HEK293 (cell line): ENCODE measurements around the gene PPIL3.

Experiments
- FEZF1 ChIP-seq: fragments of 450-650 bp; formaldehyde crosslinking; IDR thresholded peaks from 2 replicates; pipeline ENCODE4 v1.5.1; 2016; ENCODE audit warnings: missing biosample characterization, missing genetic modification characterization
- KLF9 ChIP-seq: fragments of 450-650 bp; formaldehyde crosslinking; IDR thresholded peaks from 2 replicates; pipeline ENCODE4 v1.5.1; 2016; ENCODE audit warnings: missing biosample characterization, missing genetic modification characterization, low read depth
- SCRT1 ChIP-seq: fragments of 450-650 bp; formaldehyde crosslinking; IDR thresholded peaks from 2 replicates; pipeline ENCODE4 v1.5.1; 2016; ENCODE audit warnings: missing biosample characterization, missing genetic modification characterization, borderline replicate concordance
- SP2 ChIP-seq: fragments of 450-650 bp; formaldehyde crosslinking; IDR thresholded peaks from 2 replicates; pipeline ENCODE4 v1.5.1; 2016; ENCODE audit warnings: missing biosample characterization, missing genetic modification characterization
- YY2 ChIP-seq: fragments of 450-650 bp; formaldehyde crosslinking; IDR thresholded peaks from 2 replicates; pipeline ENCODE4 v1.5.1; 2016; ENCODE audit warnings: missing biosample characterization, missing genetic modification characterization
- ZNF10 ChIP-seq: fragments of 450-650 bp; formaldehyde crosslinking; IDR thresholded peaks from 2 replicates; pipeline ENCODE4 v1.5.1; 2017; ENCODE audit warnings: missing biosample characterization, missing genetic modification characterization
- ZNF2 ChIP-seq: fragments of 450-650 bp; formaldehyde crosslinking; IDR thresholded peaks from 2 replicates; pipeline ENCODE4 v1.5.1; 2016; ENCODE audit warnings: missing biosample characterization, missing genetic modification characterization
- ZNF239 ChIP-seq: fragments of 450-650 bp; formaldehyde crosslinking; IDR thresholded peaks from 2 replicates; pipeline ENCODE4 v1.5.1; 2016; ENCODE audit warnings: missing biosample characterization, missing genetic modification characterization
- ZNF311 ChIP-seq: fragments of 450-650 bp; formaldehyde crosslinking; IDR thresholded peaks from 2 replicates; pipeline ENCODE4 v1.5.1; 2017; ENCODE audit warnings: missing biosample characterization, missing genetic modification characterization, borderline replicate concordance
- ZNF426 ChIP-seq: fragments of 450-650 bp; formaldehyde crosslinking; IDR thresholded peaks from 2 replicates; pipeline ENCODE4 v1.5.1; 2017; ENCODE audit warnings: missing biosample characterization, missing genetic modification characterization, mild to moderate bottlenecking, inconsistent platforms, moderate library complexity
- ZNF433 ChIP-seq: fragments of 450-650 bp; formaldehyde crosslinking; IDR thresholded peaks from 2 replicates; pipeline ENCODE4 v1.5.1; 2016; ENCODE audit warnings: missing biosample characterization, missing genetic modification characterization, low read depth
- ZNF521 ChIP-seq: fragments of 450-650 bp; formaldehyde crosslinking; IDR thresholded peaks from 2 replicates; pipeline ENCODE4 v1.5.1; 2017; ENCODE audit warnings: missing biosample characterization, mild to moderate bottlenecking, missing genetic modification characterization
- ZNF585B ChIP-seq: fragments of 450-650 bp; formaldehyde crosslinking; IDR thresholded peaks from 2 replicates; pipeline ENCODE4 v1.5.1; 2016; ENCODE audit warnings: missing biosample characterization, missing genetic modification characterization
- ZNF624 ChIP-seq: fragments of 450-650 bp; formaldehyde crosslinking; IDR thresholded peaks from 2 replicates; pipeline ENCODE4 v1.5.1; 2017; ENCODE audit warnings: missing biosample characterization, missing genetic modification characterization
- TF ChIP-seq, protein P1 (sequence below): fragments of 450-650 bp; formaldehyde crosslinking; IDR thresholded peaks from 2 replicates; pipeline ENCODE4 v1.5.1; 2016; ENCODE audit warnings: missing biosample characterization, missing genetic modification characterization
- TF ChIP-seq, protein P2 (sequence below): fragments of 450-650 bp; formaldehyde crosslinking; conservative IDR thresholded peaks from 2 replicates; pipeline ENCODE4 v1.5.1; 2016; ENCODE audit warnings: low read depth, missing biosample characterization, missing genetic modification characterization
- TF ChIP-seq, protein P3 (sequence below): fragments of 450-650 bp; formaldehyde crosslinking; IDR thresholded peaks from 2 replicates; pipeline ENCODE4 v1.5.1; 2016; ENCODE audit warnings: missing biosample characterization, missing genetic modification characterization
- TF ChIP-seq, protein P4 (sequence below): fragments of 450-650 bp; formaldehyde crosslinking; IDR thresholded peaks from 2 replicates; pipeline ENCODE4 v1.5.1; 2017; ENCODE audit warnings: missing biosample characterization, missing genetic modification characterization
- TF ChIP-seq, protein P5 (sequence below): fragments of 450-650 bp; formaldehyde crosslinking; IDR thresholded peaks from 2 replicates; pipeline ENCODE4 v1.5.1; 2016; ENCODE audit warnings: missing biosample characterization, missing genetic modification characterization, borderline replicate concordance
- TF ChIP-seq, protein P6 (sequence below): fragments of 450-650 bp; formaldehyde crosslinking; IDR thresholded peaks from 2 replicates; pipeline ENCODE4 v1.5.1; 2016; ENCODE audit warnings: missing biosample characterization, missing genetic modification characterization, borderline replicate concordance
- TF ChIP-seq, protein P7 (sequence below): fragments of 450-650 bp; formaldehyde crosslinking; IDR thresholded peaks from 2 replicates; pipeline ENCODE4 v1.5.1; 2016; ENCODE audit warnings: missing biosample characterization, missing genetic modification characterization

PPIL3 gene

DNA sequence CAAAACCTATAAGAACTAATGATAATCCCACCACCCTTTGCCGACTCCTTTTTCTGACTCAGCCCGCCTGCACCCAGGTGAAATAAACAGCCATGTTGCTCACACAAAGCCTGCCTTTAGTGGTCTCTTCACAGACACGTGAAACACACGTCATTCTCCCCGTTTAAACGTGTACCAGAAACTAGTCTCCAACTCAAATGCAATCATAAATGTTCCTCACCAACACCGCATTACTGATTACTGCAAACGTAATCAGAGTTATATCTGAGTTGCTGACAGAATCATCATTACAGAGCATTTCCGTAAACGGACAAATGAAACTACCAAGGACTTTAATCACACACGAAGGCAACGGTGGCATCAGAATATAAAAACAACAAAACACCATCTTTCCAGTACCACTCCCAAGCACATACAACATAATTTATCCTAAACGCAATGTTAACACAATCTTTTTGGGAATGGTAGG, 26.3 kb downstream of the PPIL3 start (continued):
- TF ChIP-seq FEZF1 (tag by site-specific recombination) (0 out of 2 replicates have a peak, but pooled peaks have one; percentile 26), ZNF426 (tag by site-specific recombination) (no peak), ZNF624 (tag by site-specific recombination) (no peak), ZNF311 (tag by site-specific recombination) (no peak), ZNF239 (tag by site-specific recombination) (no peak), ZNF10 (peak; percentile 54; the same call in 1 of the 2 replicates), ZNF433 (no peak), KLF9 (no peak), SCRT1 (tag by site-specific recombination) (no peak), SP2 (tag by site-specific recombination) (peak; percentile 48; the same call in 1 of the 2 replicates), ZNF521 (tag by site-specific recombination) (no peak), ZNF2 (0 out of 2 replicates have a peak, but pooled peaks have one; percentile 31), ZNF585B (tag by site-specific recombination) (no peak), YY2 (tag by site-specific recombination) (no peak)
- TF ChIP-seq, protein P1, sequence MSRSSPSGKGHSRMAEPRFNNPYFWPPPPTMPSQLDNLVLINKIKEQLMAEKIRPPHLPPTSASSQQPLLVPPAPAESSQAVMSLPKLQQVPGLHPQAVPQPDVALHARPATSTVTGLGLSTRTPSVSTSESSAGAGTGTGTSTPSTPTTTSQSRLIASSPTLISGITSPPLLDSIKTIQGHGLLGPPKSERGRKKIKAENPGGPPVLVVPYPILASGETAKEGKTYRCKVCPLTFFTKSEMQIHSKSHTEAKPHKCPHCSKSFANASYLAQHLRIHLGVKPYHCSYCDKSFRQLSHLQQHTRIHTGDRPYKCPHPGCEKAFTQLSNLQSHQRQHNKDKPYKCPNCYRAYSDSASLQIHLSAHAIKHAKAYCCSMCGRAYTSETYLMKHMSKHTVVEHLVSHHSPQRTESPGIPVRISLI (tag by site-specific recombination) = no peak
- TF ChIP-seq, protein P2, sequence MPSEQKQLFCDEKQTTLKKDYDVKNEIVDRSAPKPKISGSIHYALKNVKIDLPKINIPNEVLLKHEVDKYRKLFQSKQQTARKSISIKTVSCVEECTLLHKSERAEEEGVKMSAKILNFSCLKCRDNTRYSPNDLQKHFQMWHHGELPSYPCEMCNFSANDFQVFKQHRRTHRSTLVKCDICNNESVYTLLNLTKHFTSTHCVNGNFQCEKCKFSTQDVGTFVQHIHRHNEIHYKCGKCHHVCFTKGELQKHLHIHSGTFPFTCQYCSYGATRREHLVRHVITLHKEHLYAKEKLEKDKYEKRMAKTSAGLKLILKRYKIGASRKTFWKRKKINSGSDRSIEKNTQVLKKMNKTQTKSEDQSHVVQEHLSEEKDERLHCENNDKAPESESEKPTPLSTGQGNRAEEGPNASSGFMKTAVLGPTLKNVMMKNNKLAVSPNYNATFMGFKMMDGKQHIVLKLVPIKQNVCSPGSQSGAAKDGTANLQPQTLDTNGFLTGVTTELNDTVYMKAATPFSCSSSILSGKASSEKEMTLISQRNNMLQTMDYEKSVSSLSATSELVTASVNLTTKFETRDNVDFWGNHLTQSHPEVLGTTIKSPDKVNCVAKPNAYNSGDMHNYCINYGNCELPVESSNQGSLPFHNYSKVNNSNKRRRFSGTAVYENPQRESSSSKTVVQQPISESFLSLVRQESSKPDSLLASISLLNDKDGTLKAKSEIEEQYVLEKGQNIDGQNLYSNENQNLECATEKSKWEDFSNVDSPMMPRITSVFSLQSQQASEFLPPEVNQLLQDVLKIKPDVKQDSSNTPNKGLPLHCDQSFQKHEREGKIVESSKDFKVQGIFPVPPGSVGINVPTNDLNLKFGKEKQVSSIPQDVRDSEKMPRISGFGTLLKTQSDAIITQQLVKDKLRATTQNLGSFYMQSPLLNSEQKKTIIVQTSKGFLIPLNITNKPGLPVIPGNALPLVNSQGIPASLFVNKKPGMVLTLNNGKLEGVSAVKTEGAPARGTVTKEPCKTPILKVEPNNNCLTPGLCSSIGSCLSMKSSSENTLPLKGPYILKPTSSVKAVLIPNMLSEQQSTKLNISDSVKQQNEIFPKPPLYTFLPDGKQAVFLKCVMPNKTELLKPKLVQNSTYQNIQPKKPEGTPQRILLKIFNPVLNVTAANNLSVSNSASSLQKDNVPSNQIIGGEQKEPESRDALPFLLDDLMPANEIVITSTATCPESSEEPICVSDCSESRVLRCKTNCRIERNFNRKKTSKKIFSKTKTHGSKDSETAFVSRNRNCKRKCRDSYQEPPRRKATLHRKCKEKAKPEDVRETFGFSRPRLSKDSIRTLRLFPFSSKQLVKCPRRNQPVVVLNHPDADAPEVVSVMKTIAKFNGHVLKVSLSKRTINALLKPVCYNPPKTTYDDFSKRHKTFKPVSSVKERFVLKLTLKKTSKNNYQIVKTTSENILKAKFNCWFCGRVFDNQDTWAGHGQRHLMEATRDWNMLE (tag by site-specific recombination) = no peak
- TF ChIP-seq, protein P3, sequence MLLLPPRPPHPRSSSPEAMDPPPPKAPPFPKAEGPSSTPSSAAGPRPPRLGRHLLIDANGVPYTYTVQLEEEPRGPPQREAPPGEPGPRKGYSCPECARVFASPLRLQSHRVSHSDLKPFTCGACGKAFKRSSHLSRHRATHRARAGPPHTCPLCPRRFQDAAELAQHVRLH (tag by site-specific recombination) = no peak
- TF ChIP-seq, protein P4, sequence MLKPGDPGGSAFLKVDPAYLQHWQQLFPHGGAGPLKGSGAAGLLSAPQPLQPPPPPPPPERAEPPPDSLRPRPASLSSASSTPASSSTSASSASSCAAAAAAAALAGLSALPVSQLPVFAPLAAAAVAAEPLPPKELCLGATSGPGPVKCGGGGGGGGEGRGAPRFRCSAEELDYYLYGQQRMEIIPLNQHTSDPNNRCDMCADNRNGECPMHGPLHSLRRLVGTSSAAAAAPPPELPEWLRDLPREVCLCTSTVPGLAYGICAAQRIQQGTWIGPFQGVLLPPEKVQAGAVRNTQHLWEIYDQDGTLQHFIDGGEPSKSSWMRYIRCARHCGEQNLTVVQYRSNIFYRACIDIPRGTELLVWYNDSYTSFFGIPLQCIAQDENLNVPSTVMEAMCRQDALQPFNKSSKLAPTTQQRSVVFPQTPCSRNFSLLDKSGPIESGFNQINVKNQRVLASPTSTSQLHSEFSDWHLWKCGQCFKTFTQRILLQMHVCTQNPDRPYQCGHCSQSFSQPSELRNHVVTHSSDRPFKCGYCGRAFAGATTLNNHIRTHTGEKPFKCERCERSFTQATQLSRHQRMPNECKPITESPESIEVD (tag by site-specific recombination) = peak; percentile 83
- TF ChIP-seq, protein P5, sequence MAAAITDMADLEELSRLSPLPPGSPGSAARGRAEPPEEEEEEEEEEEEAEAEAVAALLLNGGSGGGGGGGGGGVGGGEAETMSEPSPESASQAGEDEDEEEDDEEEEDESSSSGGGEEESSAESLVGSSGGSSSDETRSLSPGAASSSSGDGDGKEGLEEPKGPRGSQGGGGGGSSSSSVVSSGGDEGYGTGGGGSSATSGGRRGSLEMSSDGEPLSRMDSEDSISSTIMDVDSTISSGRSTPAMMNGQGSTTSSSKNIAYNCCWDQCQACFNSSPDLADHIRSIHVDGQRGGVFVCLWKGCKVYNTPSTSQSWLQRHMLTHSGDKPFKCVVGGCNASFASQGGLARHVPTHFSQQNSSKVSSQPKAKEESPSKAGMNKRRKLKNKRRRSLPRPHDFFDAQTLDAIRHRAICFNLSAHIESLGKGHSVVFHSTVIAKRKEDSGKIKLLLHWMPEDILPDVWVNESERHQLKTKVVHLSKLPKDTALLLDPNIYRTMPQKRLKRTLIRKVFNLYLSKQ = no peak
- TF ChIP-seq, protein P6, sequence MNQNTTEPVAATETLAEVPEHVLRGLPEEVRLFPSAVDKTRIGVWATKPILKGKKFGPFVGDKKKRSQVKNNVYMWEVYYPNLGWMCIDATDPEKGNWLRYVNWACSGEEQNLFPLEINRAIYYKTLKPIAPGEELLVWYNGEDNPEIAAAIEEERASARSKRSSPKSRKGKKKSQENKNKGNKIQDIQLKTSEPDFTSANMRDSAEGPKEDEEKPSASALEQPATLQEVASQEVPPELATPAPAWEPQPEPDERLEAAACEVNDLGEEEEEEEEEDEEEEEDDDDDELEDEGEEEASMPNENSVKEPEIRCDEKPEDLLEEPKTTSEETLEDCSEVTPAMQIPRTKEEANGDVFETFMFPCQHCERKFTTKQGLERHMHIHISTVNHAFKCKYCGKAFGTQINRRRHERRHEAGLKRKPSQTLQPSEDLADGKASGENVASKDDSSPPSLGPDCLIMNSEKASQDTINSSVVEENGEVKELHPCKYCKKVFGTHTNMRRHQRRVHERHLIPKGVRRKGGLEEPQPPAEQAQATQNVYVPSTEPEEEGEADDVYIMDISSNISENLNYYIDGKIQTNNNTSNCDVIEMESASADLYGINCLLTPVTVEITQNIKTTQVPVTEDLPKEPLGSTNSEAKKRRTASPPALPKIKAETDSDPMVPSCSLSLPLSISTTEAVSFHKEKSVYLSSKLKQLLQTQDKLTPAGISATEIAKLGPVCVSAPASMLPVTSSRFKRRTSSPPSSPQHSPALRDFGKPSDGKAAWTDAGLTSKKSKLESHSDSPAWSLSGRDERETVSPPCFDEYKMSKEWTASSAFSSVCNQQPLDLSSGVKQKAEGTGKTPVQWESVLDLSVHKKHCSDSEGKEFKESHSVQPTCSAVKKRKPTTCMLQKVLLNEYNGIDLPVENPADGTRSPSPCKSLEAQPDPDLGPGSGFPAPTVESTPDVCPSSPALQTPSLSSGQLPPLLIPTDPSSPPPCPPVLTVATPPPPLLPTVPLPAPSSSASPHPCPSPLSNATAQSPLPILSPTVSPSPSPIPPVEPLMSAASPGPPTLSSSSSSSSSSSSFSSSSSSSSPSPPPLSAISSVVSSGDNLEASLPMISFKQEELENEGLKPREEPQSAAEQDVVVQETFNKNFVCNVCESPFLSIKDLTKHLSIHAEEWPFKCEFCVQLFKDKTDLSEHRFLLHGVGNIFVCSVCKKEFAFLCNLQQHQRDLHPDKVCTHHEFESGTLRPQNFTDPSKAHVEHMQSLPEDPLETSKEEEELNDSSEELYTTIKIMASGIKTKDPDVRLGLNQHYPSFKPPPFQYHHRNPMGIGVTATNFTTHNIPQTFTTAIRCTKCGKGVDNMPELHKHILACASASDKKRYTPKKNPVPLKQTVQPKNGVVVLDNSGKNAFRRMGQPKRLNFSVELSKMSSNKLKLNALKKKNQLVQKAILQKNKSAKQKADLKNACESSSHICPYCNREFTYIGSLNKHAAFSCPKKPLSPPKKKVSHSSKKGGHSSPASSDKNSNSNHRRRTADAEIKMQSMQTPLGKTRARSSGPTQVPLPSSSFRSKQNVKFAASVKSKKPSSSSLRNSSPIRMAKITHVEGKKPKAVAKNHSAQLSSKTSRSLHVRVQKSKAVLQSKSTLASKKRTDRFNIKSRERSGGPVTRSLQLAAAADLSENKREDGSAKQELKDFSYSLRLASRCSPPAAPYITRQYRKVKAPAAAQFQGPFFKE = no peak
- TF ChIP-seq, protein P7, sequence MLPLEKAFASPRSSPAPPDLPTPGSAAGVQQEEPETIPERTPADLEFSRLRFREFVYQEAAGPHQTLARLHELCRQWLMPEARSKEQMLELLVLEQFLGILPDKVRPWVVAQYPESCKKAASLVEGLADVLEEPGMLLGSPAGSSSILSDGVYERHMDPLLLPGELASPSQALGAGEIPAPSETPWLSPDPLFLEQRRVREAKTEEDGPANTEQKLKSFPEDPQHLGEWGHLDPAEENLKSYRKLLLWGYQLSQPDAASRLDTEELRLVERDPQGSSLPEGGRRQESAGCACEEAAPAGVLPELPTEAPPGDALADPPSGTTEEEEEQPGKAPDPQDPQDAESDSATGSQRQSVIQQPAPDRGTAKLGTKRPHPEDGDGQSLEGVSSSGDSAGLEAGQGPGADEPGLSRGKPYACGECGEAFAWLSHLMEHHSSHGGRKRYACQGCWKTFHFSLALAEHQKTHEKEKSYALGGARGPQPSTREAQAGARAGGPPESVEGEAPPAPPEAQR = no peak
